NK-92 (cell line): ENCODE results near the gene HARBI1.

Experiments
- DNase-seq: peaks from one replicate; lab custom pipeline; 2025; ENCODE audit not compliant: unreplicated experiment; lab: John Stamatoyannopoulos, UW

Gene HARBI1

DNA sequence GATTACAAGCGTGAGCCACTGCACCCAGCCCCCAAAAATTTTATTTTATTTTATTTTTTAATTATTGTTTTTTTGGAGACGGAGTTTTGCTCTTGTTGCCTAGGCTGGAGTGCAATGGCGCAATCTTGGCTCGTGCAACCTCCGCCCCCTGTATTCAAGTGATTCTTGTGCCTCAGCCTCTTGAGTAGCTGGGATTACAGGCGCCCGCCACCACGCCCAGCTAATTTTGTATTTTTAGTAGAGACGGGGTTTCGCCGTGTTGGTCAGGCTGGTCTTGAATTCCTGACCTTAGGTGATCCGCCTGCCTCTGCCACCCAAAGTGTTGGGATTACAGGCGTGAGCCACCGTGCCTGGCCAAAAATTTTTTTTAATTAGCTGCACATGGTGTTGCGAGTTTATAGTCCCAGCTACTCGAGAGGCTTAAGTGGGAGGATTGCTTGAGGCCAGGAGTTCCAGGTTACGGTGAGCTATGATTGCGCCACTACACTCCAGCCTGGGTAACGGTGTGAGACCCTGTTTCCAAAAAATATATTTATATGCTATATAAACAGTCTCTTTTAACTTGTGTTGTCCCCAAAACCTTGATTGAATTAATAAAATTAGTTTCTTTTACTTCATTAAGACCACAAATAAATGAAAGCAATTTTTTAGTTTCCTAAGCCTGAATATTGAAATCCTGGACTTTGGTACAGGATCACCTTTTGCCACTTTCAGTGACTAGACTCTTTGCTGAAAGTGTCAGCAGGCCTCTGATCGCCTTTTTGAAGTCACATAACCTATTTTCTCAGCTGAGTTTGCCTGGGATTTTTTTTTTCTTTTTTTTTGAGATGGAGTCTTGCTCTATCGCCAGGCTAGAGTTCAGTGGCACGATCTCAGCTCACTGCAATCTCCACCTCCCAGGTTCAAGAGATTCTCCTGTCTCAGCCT is 16.5 kb upstream of the HARBI1 start:
- no peak for DNase-seq

DNA sequence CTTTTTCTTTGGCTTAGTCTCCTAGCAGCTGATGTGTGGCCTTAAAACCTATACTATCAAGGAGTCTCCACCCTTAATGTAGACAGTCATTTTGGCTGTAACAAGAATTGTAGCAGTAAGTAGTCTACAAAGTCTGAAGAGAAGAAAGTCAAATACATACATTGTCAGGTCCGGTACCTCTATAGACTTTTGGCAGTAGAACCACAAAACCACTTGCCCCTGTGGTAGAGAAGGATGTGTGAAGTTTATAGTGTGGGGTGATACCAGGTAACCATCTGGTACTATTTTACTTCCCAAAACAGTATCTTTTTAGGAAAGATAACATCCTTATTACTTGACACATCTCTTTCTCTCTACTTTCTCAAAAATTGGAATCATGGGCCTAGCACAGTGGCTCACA is 15.5 kb upstream of the HARBI1 start:
- DNase-seq: no peak

GRCh38 chr11:46631676-46632075 is 14.6 kb upstream of the HARBI1 start:
- DNase-seq: no peak

DNA sequence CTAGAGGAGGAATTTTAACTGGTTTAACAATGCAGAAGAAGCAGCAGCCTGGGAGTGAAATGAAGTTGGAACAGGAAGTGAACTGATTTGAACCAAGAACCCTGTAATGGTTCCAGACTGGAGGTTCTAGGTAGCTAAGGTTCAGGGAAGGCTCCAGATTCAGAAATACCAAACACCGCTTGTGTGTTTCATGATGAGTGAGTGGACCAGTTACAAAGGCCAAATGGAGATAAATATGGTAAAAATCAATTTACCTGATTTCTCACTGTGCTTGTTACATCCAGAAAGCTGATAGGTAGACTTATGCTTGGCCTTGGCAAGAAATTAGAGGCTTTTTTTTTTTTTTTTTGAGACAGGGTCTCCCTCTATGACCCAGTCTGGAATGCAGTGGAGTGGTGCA is 13.2 kb upstream of the HARBI1 start:
- DNase-seq: no peak

GRCh38 chr11:46628961-46629360 is 11.9 kb upstream of the HARBI1 start:
- no peak for DNase-seq

DNA sequence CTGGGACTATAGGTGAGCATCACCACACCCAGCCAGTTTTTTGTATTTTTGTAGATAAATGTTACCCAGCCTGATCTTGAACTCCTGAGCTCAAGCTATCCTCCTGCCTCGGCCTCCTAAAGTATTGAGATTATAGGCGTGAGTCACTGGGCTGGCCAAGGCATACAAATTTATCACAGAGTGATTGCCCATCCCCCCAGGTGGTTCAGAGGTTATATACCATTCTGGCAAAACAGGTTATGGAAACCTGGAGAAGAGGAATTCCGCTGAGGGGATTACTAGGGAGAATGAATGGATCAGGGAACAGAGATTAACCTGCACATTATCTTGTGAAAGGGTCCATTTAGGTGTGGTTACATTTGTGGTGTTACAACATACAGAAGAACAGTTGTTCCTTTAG is 8.4 kb upstream of the HARBI1 start:
- DNase-seq: no peak

DNA sequence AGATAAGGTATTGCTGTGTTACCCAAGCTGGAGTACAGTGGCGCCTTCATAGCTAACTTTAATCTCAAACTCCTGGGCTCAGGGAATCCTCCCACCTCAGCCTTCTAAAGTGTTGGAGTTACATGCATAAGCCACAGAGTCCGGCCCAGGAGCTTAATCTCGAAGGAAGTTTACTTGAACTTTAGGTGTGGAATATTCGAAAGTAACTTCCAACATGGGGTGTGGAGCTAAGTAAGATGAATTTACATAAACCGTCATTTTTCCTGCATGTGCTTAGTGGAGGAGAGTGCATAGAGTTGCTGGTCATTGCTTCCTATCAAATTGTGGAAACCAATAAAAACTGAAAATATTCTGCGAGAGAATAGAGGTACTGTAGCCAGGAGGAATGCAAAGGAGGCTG is 1.8 kb upstream of the HARBI1 start:
- DNase-seq: no peak

GRCh38 chr11:46617972-46618314 is 916 bp upstream of the HARBI1 start:
- DNase-seq: no peak

- no peak for DNase-seq
Measured at GRCh38 chr11:46616551-46617133, 385 bp downstream of the HARBI1 start.

DNA sequence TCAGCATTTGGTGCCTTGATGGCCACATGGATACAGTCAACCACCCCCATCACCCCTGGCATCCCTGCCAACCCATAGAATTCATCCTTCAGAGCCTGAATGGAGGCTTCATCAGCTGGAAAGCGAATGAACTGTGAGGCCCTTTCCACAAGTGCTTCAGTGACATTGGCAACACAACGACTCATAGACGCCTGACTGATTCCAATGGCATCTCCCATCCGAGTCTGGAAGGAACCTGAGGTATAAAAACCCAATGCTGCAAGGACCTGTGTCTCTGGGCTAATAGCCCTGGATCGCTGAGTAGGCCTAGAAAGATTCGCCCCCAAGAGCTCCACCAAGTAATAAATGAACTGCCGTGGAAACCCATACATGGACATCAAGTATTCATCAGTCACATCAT is 1.3 kb downstream of the HARBI1 start:
- no peak for DNase-seq

- DNase-seq: no peak
Measured at GRCh38 chr11:46612326-46612725, 4.7 kb downstream of the HARBI1 start.

GRCh38 chr11:46611526-46612304 is 5.3 kb downstream of the HARBI1 start:
- DNase-seq: no peak

DNA sequence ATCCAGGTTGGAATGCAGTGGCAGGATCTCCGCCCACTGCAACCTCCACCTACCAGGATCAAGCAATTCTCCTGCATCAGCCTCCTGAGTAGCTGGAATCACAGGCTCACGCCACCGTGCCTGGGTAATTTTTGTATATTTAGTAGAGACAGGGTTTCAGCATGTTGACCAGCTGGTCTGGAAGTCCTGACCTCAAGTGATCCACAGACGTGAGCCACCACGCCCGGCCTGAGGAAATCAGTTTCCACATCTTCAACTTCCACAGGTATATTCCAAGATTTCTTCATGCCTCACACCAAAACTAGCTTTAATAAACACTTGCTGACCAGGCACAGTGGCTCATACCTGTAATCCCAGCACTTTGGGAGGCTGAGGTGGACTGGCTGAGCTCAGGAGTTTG is 7.6 kb downstream of the HARBI1 start:
- no peak for DNase-seq

GRCh38 chr11:46607516-46607915 is 9.5 kb downstream of the HARBI1 start:
- DNase-seq: no peak

DNA sequence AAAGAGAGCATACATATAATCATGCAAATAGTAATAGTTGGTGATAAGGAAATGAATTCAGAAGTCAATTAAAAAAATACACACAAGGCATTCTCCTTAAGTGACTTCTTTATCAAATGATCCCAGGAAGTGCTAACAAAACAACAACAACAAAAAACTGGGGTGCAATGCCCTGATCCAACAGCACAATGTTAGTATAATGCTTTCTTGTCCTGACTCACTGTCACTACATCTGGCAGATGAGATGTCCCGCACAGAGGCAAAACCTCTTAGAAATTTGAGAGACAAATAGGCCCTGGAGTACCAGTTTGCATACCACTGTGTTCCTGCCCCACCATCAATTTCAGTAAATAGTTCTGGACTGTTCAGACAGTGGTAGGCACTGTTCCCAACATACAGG is 12.2 kb downstream of the HARBI1 start:
- DNase-seq: no peak

- no peak for DNase-seq
Measured at GRCh38 chr11:46603704-46604308, 13.2 kb downstream of the HARBI1 start.

GRCh38 chr11:46601129-46601528 is 15.9 kb downstream of the HARBI1 start:
- no peak for DNase-seq

GRCh38 chr11:46600194-46600960 is 16.6 kb downstream of the HARBI1 start:
- no peak for DNase-seq

DNA sequence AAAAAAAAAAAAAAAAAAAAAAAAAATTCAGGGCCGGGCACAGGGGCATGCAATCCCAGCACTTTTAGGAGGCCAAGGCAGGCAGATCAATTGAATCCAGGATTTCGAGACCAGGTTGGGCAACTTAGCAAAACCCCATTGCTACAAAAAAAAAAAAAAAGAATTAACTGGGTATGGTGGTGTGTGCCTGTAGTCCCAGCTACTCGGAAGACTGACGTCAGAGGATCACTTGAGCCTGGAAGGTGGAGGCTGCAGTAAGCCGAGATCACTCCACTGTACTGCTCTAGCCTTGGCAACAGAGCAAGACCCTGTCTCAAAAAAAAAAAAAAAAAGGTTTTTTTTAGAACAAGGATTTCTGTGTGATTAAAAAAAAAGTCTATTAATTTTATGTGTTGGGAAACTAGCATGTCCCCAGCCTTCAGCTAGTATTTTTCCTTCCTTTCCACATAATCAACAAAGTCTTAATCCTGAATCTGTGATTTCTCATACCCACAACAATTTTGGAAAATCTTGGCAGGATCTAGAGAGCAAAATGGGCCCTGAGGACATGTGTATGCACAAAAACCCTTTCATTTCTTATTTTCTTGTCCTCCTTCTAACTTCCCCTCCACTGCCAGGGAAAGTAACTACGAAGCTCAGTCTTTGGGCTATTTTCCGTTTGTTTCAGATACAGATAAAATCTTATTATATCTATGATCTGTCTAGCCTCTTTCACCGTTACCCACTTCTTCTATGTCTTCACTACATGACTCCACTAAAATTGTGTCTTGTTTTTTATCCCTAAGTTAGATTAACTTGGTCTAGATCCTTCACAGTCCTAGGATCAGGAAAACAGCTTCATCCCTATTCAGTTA is 17.5 kb downstream of the HARBI1 start:
- no peak for DNase-seq
